ENCODE measurements around the gene MAD1L1.
"Not testable (repeated sequence)": the region's sequence is repeated elsewhere in the genome, so short reads cannot be mapped to it uniquely, and the experiment has no call there.

Gene MAD1L1

DNA sequence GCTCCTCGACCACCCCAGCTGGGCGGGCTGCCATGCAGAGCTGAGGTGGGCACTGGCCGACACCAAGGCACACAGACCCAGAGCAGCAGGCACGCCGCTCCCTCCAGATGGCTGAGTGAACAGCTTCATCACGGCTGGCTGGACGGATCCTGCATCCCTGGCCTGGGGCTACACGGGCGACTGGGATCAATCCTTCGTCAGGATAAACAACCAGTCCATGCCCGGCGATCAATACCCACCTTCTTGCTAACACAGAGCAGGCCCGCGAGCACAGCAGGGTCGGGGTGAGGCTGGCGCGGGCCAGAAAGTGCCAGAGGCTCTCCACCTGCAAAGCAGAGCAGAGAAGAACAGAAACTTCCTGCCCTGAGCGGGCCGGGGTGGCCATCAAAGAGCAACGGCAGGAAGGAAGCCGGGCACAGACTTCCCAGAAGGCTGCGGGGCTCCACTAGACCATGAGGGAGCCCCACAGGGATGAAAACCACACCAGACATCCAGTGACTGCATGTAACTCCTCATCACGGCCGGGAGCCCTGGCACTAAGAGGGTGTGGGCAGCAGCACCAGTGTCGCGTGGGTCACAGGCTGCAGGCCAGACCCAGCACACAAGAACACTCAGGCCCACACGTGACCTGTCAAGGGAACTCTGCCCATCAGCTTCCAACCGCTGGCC is 166.4 kb downstream of the MAD1L1 start:
- DNase-seq (ENCODE audit: low read depth in 2 of 2): no peak

DNA sequence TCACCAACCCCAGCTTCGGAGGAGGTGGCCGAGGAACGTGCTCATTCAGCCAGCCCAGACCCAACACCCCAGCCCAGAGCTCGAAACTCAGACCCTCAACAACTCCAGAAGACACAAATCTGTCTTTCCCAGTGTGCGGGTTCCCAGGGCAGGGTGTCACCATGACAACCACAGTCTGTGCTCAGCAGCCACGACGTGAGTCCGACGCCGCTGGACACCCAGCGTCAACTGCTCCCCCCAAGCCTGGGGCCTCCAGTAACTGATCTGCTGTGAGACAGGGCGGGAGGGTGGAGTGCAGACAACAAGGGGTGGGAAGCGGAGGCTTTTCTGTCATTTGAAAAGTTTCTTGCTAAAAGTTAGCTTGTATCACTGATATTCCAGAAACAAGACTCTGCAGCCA is 167.2 kb downstream of the MAD1L1 start:
- DNase-seq (ENCODE audit: low read depth in 2 of 2): no peak

DNA sequence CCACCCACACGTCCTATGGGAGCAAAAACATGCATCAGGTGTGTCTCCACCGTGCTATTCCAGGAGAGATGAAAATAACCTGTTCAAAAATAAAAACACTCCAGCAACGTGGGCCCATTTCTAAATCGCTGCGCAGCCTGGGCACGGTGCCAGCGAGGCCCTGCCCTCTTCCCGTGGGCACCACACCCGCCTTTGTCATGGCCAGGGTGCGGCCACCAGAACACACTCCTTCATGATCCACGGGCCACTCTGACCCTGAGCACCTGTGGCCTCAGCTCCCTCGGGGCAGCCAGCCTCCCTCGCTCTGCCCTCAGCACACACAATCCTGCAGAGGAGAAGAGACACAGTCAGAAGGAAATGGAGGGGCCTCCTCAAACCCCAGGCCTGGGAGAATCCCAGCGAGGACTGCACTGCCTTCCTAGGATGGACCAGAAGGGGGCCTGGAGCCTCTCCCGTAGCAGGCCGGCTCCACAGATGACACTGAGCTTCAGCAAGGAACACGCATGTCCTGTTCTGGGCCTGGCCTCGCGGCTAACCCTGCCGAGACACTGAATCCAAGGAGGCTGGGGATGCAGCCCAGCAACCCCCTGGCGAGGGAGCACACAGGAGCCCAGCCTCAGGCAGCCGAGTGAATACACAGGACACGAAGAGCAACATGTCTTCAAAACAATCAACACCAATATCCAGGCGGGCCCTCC is 169.0 kb downstream of the MAD1L1 start:
- DNase-seq (ENCODE audit: low read depth in 2 of 2): no peak

DNA sequence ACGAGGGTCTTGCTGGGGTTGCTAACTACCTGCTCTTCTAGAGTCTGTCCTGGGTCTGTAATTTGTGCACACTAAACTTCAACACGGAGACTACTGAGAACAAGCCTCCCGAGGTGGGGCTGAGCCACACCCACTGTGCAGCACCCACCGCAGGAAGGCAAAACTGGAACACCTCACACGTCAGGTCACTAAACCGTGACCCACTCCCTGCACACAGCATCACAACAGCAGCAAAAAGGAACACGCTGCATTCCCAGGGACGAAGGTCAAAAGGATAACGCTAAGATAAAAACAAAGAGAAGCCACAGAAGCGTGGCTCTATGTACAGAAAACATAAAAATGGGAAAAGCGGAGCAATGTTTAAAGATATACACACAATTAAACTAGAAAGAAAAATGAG is 170.1 kb downstream of the MAD1L1 start:
- no peak for DNase-seq (ENCODE audit: low read depth in 2 of 2)

DNA sequence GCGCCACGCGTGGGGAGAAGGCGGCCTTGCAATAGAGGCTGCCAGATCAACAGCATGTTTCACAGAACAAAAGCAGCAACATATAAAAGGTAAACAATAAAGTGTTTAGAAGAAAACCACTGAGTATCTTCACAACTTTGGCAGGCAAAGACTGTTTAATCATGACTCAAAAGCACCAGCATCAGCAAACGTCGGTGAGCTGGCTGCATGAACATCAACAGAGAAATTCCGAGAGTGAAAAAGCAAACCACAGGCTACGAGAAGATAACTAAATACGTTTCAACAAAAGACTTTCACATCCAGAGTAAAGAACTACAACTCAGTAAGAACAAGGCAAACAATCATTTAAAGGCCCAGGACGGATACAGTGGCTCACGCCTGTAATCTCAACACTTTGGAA is 172.0 kb downstream of the MAD1L1 start:
- no peak for DNase-seq (ENCODE audit: low read depth in 2 of 2)

DNA sequence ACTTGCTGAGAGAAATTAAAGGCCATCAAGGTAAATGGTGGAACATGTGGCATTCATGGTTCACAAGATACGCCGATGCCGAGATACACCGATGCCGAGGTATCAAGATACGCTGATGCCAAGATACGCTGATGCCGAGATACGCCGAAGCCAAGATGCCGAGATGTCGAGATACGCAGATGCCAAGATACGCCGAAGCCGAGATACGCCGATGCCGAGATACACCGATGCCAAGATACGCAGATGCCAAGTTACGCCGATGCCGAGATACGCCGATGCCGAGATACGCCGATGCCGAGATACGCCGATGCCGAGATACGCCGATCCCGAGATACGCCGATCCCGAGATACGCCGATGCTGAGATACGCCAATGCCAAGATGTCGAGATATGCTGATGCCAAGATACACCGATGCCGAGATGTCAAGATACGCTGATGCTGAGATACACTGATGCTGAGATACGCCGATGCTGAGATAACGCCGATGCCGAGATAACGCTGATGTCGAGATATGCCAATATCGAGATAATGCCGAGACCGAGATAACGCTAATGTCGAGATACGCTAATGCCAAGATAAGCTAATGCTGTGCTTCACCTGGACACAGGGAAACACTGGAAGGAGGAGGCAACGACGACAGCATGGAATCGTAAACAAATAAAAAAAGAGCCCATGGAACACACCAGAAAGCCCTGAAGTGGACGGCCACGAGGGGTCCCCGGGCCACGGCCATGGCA is 172.6 kb downstream of the MAD1L1 start:
- no peak for DNase-seq (ENCODE audit: low read depth in 2 of 2)

DNA sequence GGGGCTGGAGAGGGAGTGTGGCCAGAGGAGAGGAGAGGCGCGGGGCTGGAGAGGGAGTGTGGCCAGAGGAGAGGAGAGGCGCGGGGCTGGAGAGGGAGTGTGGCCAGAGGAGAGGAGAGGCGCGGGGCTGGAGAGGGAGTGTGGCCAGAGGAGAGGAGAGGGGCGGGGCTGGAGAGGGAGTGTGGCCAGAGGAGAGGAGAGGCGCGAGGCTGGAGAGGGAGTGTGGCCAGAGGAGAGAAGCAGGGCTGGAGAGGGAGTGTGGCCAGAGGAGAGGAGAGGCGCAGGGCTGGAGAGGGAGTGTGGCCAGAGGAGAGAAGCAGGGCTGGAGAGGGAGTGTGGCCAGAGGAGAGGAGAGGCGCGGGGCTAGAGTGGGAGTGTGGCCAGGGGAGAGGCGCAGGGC is 174.5 kb downstream of the MAD1L1 start:
- not testable (repeated sequence) for DNase-seq (ENCODE audit: low read depth in 2 of 2)

DNA sequence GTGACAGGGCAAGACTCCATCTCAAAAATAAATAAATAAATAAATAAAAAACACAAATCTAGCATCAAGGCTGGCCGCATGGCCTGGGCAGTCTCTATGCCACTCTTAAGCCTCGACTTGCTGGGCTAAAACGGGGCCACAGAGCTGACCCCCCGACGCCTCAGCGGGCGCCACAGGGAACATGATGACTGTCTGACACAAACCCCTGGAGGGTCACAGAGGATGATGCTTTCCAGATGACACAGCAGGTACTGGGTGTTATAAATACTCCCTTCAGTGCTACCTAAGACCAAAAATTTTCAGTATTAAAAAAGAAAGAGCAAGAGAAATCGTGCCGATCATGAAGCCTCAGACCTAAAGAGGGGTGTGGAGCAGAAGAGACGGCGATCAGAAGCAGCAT is 176.8 kb downstream of the MAD1L1 start:
- DNase-seq (ENCODE audit: low read depth in 2 of 2): no peak

DNA sequence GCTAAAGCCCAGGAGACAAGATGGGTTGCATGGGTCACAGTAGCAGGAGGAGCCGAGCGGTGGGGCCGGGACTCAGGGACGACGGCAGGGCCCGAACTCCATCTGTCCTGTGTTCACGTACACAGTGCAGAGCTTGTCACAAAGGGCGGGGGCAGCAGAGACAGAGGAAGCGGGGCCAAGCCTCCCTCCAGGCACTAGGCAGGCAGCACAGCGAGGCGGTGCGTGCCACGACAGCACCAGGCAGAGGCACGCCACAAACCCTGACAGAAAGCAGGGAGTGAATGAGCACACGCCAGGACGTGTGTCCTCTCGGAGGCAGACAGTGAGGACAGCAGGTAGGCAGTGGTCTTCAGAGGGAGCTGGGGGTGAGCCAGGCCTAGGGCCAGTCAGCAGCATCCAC is 177.8 kb downstream of the MAD1L1 start:
- DNase-seq (ENCODE audit: low read depth in 2 of 2): no peak

DNA sequence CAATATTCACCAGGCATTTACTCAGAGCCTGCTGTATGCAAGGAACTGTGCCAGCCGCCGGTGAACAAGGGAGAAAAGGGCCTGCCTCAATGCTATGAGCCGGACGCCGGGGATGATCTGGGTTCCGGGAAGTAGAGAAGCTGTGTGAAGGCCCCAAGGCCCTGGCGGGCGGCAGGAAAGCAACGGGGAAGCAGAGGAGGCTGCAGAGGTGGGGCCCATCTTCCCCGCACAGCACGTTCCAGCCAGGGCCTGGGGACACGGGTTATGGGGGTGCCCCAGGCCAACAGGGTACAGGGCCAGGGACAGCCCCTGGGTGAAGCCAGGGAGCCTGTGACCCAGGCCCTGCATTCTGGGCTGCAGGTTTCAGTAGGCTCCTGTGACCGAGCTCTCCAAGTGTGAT is 179.3 kb downstream of the MAD1L1 start:
- no peak for DNase-seq (ENCODE audit: low read depth in 2 of 2)

DNA sequence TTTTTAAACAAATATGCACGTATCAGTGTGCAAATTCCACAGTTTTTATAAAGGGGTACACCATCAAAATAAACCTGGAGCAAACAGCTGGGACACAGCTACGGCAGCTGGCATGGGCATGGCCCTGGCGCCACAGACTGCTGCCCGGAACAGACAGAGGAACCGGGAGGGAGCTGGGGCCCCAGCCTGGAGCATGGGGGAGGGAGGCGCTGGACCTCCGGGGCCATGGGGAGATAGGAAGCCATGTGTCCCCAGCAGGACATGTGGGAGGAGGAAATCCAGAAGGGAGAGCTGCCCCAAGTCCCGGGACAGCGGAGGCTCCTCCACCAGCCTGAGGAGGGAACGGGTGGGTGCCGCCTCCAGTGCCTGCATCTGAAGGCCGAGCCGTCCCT is 180.1 kb downstream of the MAD1L1 start:
- DNase-seq (ENCODE audit: low read depth in 2 of 2): no peak

DNA sequence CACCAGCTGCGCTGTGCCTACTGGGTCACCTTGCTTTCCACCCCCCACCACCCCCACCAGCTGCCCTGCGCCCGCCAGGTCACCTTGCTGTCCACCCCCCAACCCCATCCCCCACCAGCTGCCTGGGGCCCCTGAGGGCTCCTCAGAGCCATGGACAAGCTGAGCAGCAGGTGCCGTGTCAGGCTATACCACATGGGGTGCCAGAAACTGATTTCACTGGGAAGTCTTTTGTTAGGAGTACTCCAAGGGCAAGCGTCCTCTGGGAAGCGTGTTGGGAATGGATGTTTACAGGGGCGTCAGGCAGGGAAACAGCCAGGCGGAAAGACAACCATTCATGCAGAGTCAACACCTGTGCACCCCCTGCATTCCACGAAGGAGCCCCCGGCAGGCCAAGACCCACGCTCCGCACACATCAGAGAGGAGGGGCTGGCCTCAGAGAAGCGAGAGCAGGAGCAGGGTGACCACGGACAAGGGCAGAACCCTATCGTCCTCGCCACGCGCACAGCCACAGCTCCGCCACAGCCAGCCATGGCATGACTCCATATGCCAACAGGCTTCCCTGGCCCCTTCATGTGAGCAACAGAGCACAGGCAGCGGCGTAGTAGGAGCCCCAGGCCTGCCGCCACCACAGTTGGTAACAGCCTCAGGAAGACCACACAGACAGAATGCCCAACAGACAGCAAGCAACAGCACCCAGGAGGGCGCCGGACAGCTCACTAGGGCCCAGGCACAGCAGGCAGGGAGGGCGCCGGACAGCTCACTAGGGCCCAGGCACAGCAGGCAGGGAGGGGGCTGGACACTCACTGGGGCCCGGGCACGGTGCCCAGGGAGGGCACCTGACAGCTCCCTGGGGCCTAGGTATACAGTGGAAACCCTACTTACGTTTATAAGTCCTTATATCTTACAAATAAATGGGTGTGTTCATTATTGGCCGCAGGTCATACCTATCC is 180.8 kb downstream of the MAD1L1 start:
- DNase-seq (ENCODE audit: low read depth in 2 of 2): no peak

DNA sequence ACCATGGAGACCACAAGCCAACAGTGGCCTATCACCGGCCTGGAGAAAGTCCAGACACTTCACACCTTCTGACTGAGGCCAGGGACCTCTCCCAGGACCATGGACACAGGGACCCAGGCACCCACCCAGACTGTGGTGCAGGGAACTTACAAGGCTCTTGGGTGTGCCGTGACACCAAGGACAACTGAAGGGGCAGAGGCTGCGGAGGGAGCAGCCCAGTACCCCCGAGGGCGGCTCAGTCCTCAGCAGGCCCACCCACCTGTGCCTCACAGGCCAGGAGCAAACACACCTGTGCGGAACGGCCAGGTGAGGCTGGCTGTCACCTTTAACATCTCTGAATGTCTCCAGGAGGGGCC is 182.3 kb downstream of the MAD1L1 start:
- no peak for DNase-seq (ENCODE audit: low read depth in 2 of 2)

DNA sequence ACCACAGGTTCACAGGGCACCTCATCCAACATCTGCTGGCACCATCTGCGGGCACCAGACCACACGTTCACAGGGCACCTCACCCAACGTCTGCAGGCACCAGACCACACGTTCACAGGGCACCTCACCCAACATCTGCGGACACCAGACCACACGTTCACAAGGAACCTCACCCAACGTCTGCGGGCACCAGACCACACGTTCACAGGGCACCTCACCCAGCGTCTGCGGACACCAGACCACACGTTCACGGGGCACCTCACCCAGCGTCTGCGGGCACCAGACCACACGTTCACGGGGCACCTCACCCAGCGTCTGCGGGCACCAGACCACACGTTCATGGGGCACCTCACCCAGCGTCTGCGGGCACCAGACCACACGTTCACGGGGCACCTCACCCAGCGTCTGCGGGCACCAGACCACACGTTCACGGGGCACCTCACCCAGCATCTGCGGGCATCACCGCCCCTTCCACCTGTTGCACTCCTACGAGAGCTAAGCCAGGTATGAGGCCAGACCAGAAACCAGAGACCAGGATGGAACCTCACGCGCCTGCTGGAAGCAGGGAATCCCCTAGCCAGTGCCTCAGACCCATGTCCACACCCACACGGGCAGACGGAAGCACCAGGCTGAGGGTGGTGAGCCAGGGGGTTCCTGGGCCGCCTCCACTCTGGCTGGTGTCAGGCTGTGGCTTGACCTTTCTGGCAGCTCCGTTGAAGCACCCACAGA is 182.8 kb downstream of the MAD1L1 start:
- DNase-seq (ENCODE audit: low read depth in 2 of 2): peak in 1 of 2 donors; percentile 38

DNA sequence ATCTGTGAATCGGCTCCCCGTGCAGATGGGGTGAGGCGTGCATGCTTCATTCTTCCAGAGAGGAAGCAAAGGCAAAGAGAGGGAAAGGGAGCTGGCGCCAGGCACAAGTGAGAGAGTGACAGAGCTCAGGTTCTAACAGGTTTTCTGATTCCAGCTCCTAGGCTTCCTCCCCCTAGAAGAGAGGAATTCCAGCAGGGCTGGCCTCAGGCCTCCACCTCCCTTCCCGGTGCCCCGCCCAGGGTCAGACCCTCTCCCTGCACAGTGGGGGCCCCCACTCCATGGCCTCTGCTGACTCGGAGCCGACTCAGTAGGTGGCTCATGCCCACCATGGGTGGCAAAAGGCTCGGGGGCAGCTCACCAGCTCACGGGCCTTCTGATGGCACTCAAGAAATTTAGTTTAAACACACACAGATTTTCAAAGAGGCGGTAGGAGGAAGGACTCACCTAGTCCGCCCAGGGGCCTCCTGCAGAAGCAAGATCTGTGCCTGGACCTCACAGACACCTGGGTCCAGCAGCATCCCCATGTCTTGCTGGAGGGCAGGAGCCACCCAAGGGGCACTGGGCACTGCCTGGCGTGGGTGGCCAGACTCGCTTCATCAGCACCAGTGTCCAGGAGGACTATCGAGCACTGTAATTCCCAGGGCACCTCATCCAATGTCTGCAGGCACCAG is 183.5 kb downstream of the MAD1L1 start:
- DNase-seq (ENCODE audit: low read depth in 2 of 2): no peak

DNA sequence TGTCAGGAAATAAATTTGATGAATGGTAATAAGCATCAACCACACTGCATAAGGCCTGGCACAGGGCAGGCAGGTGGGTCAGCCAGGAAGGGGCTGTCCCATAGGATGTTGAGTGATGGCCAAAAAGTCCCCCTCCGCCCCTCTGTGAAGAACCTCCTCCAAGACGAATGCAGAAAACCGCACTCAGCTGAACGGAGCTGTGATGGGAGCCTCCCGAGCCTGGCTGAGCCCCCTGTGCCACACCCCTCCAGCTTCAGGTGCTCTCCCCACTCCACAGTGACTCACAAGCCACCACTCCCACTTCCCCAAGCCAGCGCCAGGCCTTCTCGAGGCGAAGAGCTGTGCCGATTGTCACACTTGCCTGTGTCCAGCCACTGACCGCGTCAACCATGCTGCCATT is 184.2 kb downstream of the MAD1L1 start:
- DNase-seq (ENCODE audit: low read depth in 2 of 2): no peak

DNA sequence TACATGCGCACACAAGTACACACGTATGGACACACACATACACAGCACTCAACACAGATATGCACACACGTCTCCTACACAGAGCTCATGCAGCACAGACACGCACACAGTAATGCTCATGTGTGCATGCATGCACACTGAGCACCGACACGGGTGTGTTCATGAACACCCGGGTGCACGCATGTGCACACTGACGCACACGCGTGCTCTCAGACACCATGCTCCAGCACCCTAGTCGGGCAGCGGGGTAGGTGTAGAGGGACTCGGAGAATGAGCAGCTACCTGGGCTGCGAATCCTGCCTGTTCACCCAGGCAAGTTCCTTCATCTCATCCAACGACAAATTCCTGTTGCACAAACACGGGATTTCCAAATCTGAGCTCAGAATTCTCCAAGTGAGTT is 184.7 kb downstream of the MAD1L1 start:
- no peak for DNase-seq (ENCODE audit: low read depth in 2 of 2)

DNA sequence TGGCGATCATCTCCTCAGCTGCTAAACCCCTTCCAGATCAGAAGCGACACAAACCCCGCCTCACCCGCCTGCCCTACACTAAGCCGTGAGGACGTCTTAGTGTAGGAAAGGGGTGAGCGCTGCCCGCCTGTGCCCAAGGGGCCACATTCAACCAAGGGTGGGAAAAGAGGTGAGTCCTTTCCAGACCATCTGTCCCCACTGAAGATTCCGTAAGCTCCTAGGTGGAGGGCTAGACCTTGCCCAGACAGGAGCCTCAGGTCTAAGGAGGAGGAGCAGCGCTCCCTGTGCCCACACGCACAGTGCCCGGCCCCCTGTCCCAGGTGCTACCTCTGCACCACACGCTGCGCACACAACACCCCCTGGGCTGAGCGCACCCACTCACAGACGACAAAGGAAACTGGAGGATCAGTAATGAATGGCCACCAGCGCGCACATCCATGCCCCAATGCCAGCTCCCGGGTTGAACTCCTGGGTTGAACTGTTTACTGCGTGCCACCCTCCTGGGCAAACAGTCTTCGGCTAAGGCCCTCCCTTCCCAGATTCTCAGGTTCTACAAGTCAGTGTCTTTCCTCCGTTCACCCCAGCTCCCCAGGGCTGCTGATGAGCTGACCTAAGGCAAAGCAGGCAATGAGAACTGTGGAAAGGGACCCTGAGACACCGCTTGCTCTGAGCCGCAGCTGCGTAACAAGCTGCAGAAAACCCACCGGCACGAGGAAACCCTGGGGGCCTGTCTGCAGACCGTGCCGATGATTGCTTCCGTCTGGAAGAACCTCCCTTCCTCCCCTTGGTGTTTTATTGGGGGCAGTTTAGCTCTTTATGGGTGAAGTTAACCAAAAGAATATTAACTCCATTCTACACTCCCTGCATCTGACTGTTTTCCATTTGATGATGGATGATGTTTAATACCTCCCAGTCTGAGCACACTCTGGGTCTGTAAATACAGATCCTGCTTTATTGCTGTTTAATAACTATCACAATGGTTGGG is 185.9 kb downstream of the MAD1L1 start:
- no peak for DNase-seq (ENCODE audit: low read depth in 2 of 2)

DNA sequence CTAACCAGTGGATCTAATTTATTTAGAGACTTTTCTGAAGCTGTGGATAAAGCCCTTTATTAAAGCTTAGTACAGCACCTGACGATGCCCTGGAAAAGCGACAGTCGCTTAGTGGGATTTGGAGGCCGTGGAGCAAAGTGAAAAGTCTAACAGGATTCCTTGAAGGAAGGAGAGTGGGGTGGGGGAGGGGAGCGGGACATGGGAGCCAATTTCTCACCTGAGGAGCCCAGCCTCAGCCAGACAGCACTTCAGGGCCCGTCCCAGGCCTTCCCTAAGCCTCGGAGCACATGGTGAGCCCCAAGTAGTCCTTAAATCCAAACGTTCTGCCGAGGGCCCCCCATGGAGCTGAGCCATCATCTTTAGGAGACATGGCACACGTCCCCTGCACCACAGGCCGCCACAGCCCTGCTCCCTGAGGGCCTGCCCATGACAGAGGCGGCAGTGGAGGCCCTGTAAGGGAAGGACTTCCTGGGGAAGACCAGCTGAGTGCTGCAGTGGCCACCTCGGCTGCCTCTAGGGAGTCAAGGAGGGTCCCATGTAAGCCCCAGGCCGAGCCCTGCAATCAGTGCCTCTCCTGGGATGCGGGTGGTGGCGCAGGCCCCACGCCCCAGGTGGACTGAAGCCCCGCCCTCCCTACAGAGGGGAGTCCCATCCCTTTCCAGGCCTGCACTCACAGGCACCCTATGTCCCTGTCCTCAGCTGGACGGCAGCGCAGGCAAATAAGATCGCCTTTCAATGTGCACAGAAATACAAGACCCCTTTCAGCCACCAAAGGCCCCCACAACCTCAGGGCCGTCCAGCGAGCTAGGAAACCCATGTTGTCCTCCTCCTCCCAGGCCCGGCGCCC is 187.0 kb downstream of the MAD1L1 start:
- no peak for DNase-seq (ENCODE audit: low read depth in 2 of 2)
